H9 (cell line): Measurements from ENCODE around the gene INPP4A. TPM values are rescaled to one million over a fixed set of nuclear protein-coding genes. Genes with fewer than 3 reads are reported as not detected.

Source experiments
- DNase-seq: peaks from one replicate; pipeline ENCODE4 v3.0.0-alpha.2; 2017
- H2AFZ ChIP-seq: one replicate; pipeline ENCODE4 v1.6.1; 2013; ENCODE audit warnings: mild to moderate bottlenecking, low read length, control low read depth, moderate library complexity
- H2AK5ac ChIP-seq: 2 replicates; pipeline ENCODE4 v1.6.1; 2013; ENCODE audit warnings: low read length, control low read depth, mixed read lengths; ENCODE audit not compliant: insufficient read length
- H2BK120ac ChIP-seq: one replicate; pipeline ENCODE4 v1.6.1; 2013; ENCODE audit warnings: low read depth, mild to moderate bottlenecking, low read length, control low read depth, inconsistent platforms; ENCODE audit not compliant: poor library complexity, severe bottlenecking
- H2BK12ac ChIP-seq: 2 replicates; pipeline ENCODE4 v1.6.1; 2013; ENCODE audit warnings: low read length, control low read depth, mixed read lengths, low read depth; ENCODE audit not compliant: insufficient read length
- H2BK15ac ChIP-seq: 2 replicates; pipeline ENCODE4 v1.6.1; 2013; ENCODE audit warnings: low read depth, low read length, control low read depth
- H2BK20ac ChIP-seq: one replicate; pipeline ENCODE4 v1.6.1; 2013; ENCODE audit warnings: low read depth, mild to moderate bottlenecking, low read length, control low read depth, inconsistent platforms; ENCODE audit not compliant: poor library complexity, severe bottlenecking
- H2BK5ac ChIP-seq: 2 replicates; pipeline ENCODE4 v1.6.1; 2013; ENCODE audit warnings: low read length, control low read depth, mixed read lengths; ENCODE audit not compliant: insufficient read length
- H3K14ac ChIP-seq: 2 replicates; pipeline ENCODE4 v1.6.1; 2013; ENCODE audit warnings: low read length, control low read depth; ENCODE audit not compliant: insufficient read depth
- H3K18ac ChIP-seq: 2 replicates; pipeline ENCODE4 v1.6.1; 2013; ENCODE audit warnings: low read depth, mild to moderate bottlenecking, mixed read lengths, low read length, control low read depth; ENCODE audit not compliant: insufficient read length
- H3K23ac ChIP-seq: 2 replicates; pipeline ENCODE4 v1.6.1; 2013; ENCODE audit warnings: low read length, control low read depth, mixed read lengths, low read depth; ENCODE audit not compliant: insufficient read length
- H3K23me2 ChIP-seq: 2 replicates; pipeline ENCODE4 v1.6.1; 2013; ENCODE audit warnings: low read depth, mild to moderate bottlenecking, mixed read lengths, low read length, control low read depth; ENCODE audit not compliant: insufficient read length, poor library complexity, severe bottlenecking
- H3K27ac ChIP-seq: 2 replicates; pipeline ENCODE4 v1.5.1; 2013; ENCODE audit warnings: low read length, control low read depth, mixed read lengths, low read depth; ENCODE audit not compliant: insufficient read length
- H3K27me3 ChIP-seq: 2 replicates; pipeline ENCODE4 v1.6.1; 2013; ENCODE audit warnings: low read length, control low read depth, inconsistent platforms; ENCODE audit not compliant: insufficient read depth
- H3K4ac ChIP-seq: 2 replicates; pipeline ENCODE4 v1.6.1; 2013; ENCODE audit warnings: low read depth, mild to moderate bottlenecking, control low read depth, inconsistent platforms, low read length, moderate library complexity
- H3K4me1 ChIP-seq: 2 replicates; pipeline ENCODE4 v1.6.1; 2013; ENCODE audit warnings: low read length, control low read depth, inconsistent platforms; ENCODE audit not compliant: insufficient read depth
- H3K4me2 ChIP-seq: 2 replicates; pipeline ENCODE4 v1.6.1; 2013; ENCODE audit warnings: low read length, control low read depth, mixed read lengths; ENCODE audit not compliant: insufficient read length, insufficient read depth
- H3K56ac ChIP-seq: 2 replicates; pipeline ENCODE4 v1.6.1; 2013; ENCODE audit warnings: low read depth, mild to moderate bottlenecking, mixed read lengths, low read length, control low read depth; ENCODE audit not compliant: insufficient read length
- H3K79me1 ChIP-seq: 2 replicates; pipeline ENCODE4 v1.6.1; 2013; ENCODE audit warnings: low read depth, mild to moderate bottlenecking, moderate library complexity, low read length, control low read depth, inconsistent platforms; ENCODE audit not compliant: insufficient read depth, poor library complexity, severe bottlenecking
- H3K79me2 ChIP-seq: 2 replicates; pipeline ENCODE4 v1.6.1; 2013; ENCODE audit warnings: low read length, control low read depth, inconsistent platforms; ENCODE audit not compliant: insufficient read depth
- H3K9ac ChIP-seq: 2 replicates; pipeline ENCODE4 v1.6.1; 2013; ENCODE audit warnings: low read length, control low read depth, mixed read lengths; ENCODE audit not compliant: insufficient read length; ENCODE audit errors: extremely low read depth
- H3K9me3 ChIP-seq: one replicate; pipeline ENCODE4 v1.6.1; 2013; ENCODE audit warnings: low read depth, low read length, inconsistent platforms; ENCODE audit not compliant: control insufficient read depth
- H3T11ph ChIP-seq: one replicate; pipeline ENCODE4 v1.6.1; 2013; ENCODE audit warnings: mild to moderate bottlenecking, low read length, control low read depth, inconsistent platforms
- H4K20me1 ChIP-seq: one replicate; pipeline ENCODE4 v1.6.1; 2013; ENCODE audit not compliant: control insufficient read depth, insufficient read length, insufficient read depth
- H4K5ac ChIP-seq: 2 replicates; pipeline ENCODE4 v1.6.1; 2013; ENCODE audit warnings: low read depth, mild to moderate bottlenecking, mixed read lengths, low read length, control low read depth; ENCODE audit not compliant: insufficient read length
- H4K8ac ChIP-seq: replicated peaks from 2 replicates; pipeline ENCODE4 v1.6.1; 2013; ENCODE audit warnings: low read length, control low read depth, mixed read lengths, low read depth; ENCODE audit not compliant: insufficient read length
- H4K91ac ChIP-seq: 2 replicates; pipeline ENCODE4 v1.6.1; 2013; ENCODE audit warnings: low read depth, mild to moderate bottlenecking, moderate library complexity, mixed read lengths, low read length, control low read depth; ENCODE audit not compliant: insufficient read length
- H3K27ac Mint-ChIP-seq, 3 experiments: 2 replicates in 2 of 3; 3 replicates in 1 of 3; pipeline ENCODE4 v1.8.0; 2020 to 2021; ENCODE audit warnings: mixed read lengths in 3 of 3, mild to moderate bottlenecking in 1 of 3, moderate library complexity in 1 of 3
- H3K27me3 Mint-ChIP-seq: 2 replicates; pipeline ENCODE4 v1.8.0; 2021; ENCODE audit warnings: low read depth, mild to moderate bottlenecking, moderate library complexity, mixed read lengths
- H3K36me3 Mint-ChIP-seq, 3 experiments: 2 replicates in 2 of 3; 3 replicates in 1 of 3; pipeline ENCODE4 v1.8.0; 2020 to 2021; ENCODE audit warnings: low read depth in 3 of 3, mixed read lengths in 3 of 3; ENCODE audit not compliant: insufficient read depth in 1 of 3
- H3K4me1 Mint-ChIP-seq, 2 experiments: 2 replicates each; pipeline ENCODE4 v1.8.0; 2020; ENCODE audit warnings: mixed read lengths in 2 of 2
- H3K4me3 Mint-ChIP-seq, 2 experiments: 2 replicates in 1 of 2; 3 replicates in 1 of 2; pipeline ENCODE4 v1.8.0; 2020 to 2021; ENCODE audit warnings: mild to moderate bottlenecking in 2 of 2, mixed read lengths in 2 of 2, moderate library complexity in 1 of 2
- H3K9me3 Mint-ChIP-seq, 2 experiments: 2 replicates in 1 of 2; 3 replicates in 1 of 2; pipeline ENCODE4 v1.8.0; 2020; ENCODE audit warnings: mild to moderate bottlenecking in 2 of 2, mixed read lengths in 2 of 2, moderate library complexity in 1 of 2
- CTCF ChIP-seq: fragments of 200-600 bp; sonication (generic); conservative IDR thresholded peaks from 3 replicates; pipeline ENCODE4 v1.8.0; 2021; ENCODE audit warnings: antibody characterized with exemption, mild to moderate bottlenecking
- WGBS: extraction: QIAGEN DNeasy Blood & Tissue Kit; methylation state at CpG from one replicate; pipeline ENCODE4 v1.1.7; 2013; ENCODE audit warnings: missing lambda C conversion rate, low lambda C conversion rate, mixed read lengths; ENCODE audit not compliant: insufficient read length; ENCODE audit errors: extremely low coverage; 5-methylcytosine and 5-hydroxymethylcytosine counted together
- total RNA-seq: library from RNA; stranded (reverse); gene quantifications from 2 replicates; pipeline ENCODE4 v1.2.1, GENCODE V29; 2021

Gene INPP4A
- total RNA-seq, 1 experiment from 2014 or later, result 55.2 TPM

- H3K27me3 ChIP-seq, result no peaks in the 10 kb centered on the region
- H3K23me2 ChIP-seq, result no peaks in the 10 kb centered on the region
- no peak overlapping the region for H3K9ac ChIP-seq
- H3T11ph ChIP-seq, result no peak overlapping the region
- Mint-ChIP-seq H3K9me3 (no peaks in the 10 kb centered on the region), H3K4me1 (no peaks in the 10 kb centered on the region), H3K36me3 (peaks cover 19 to 80% (median 55%) of the 10 kb centered on the region in 3 experiments; a peak in 6 of 7 replicates), H3K27ac (no peak overlapping the region), H3K27me3 (no peaks in the 10 kb centered on the region), H3K4me3 (no peak overlapping the region)
- no peak overlapping the region for H3K4me2 ChIP-seq
- H4K91ac ChIP-seq, result no peak overlapping the region
- no CpG with 5 or more reads among the region's 6 CpGs for WGBS
- no peak overlapping the region for H2BK20ac ChIP-seq
- no peak overlapping the region for H3K56ac ChIP-seq
- no peaks in the 10 kb centered on the region for H4K20me1 ChIP-seq
- H2BK12ac ChIP-seq, result no peak overlapping the region
- H3K9me3 ChIP-seq, result no peaks in the 10 kb centered on the region
- no peak overlapping the region for H3K14ac ChIP-seq
- no peak for DNase-seq
- no peak overlapping the region for H2AK5ac ChIP-seq
- no peaks in the 10 kb centered on the region for H3K79me2 ChIP-seq
- H4K5ac ChIP-seq, result no peak overlapping the region
- H3K4me1 ChIP-seq, result no peaks in the 10 kb centered on the region
- no peak overlapping the region for H3K27ac ChIP-seq
- no peak overlapping the region for H3K4ac ChIP-seq
- H2BK5ac ChIP-seq, result no peak overlapping the region
- H4K8ac ChIP-seq, result no peak overlapping the region
- no peaks in the 10 kb centered on the region for H3K79me1 ChIP-seq
- H3K23ac ChIP-seq, result no peak overlapping the region
- H3K18ac ChIP-seq, result no peak overlapping the region
- no peak overlapping the region for H2BK15ac ChIP-seq
- no peak overlapping the region for H2AFZ ChIP-seq
- no peak overlapping the region for H2BK120ac ChIP-seq
- TF ChIP-seq CTCF, result no peak
Measured at GRCh38 chr2:98548920-98549818, 104.5 kb downstream of the INPP4A start.
